Type B pancreatic cell (in vitro differentiated cells): Measurements from ENCODE around the gene CPED1. TPM values are rescaled to one million over a fixed set of nuclear protein-coding genes. Genes with fewer than 3 reads are reported as not detected.
A peak's percentile ranks its signal among the peaks of the same experiment; 100 is the strongest.

Experiments
- DNase-seq: peaks from one replicate; pipeline ENCODE4 v3.0.0; 2021; ENCODE audit warnings: mixed read lengths; ENCODE audit not compliant: unreplicated experiment; ENCODE audit errors: extremely low spot score
- H3K27ac Mint-ChIP-seq: 2 replicates; pipeline ENCODE4 v1.8.0; 2021; ENCODE audit warnings: mild to moderate bottlenecking, mixed read lengths
- H3K27me3 Mint-ChIP-seq: 2 replicates; pipeline ENCODE4 v1.8.0; 2021; ENCODE audit warnings: mixed read lengths
- H3K36me3 Mint-ChIP-seq: 2 replicates; pipeline ENCODE4 v1.8.0; 2021; ENCODE audit warnings: mixed read lengths
- H3K4me1 Mint-ChIP-seq: one replicate; pipeline ENCODE4 v1.8.0; 2021; ENCODE audit warnings: mixed read lengths; ENCODE audit not compliant: unreplicated experiment
- H3K4me3 Mint-ChIP-seq: 2 replicates; pipeline ENCODE4 v1.8.0; 2021; ENCODE audit warnings: mild to moderate bottlenecking, mixed read lengths
- H3K9me3 Mint-ChIP-seq: 2 replicates; pipeline ENCODE4 v1.8.0; 2021; ENCODE audit warnings: mixed read lengths
- total RNA-seq: library from RNA; stranded (reverse); gene quantifications from 2 replicates; pipeline ENCODE4 v1.2.1, GENCODE V29; 2021; ENCODE audit warnings: low replicate concordance
- TF ChIP-seq, protein P1 (sequence below): fragments of 200-600 bp; sonication (generic); conservative IDR thresholded peaks from 2 replicates; pipeline ENCODE4 v1.5.0; 2021; ENCODE audit warnings: antibody characterized with exemption, mild to moderate bottlenecking

CPED1 gene
- total RNA-seq, 1 donor from 2014 or later: 45.4 TPM

DNA sequence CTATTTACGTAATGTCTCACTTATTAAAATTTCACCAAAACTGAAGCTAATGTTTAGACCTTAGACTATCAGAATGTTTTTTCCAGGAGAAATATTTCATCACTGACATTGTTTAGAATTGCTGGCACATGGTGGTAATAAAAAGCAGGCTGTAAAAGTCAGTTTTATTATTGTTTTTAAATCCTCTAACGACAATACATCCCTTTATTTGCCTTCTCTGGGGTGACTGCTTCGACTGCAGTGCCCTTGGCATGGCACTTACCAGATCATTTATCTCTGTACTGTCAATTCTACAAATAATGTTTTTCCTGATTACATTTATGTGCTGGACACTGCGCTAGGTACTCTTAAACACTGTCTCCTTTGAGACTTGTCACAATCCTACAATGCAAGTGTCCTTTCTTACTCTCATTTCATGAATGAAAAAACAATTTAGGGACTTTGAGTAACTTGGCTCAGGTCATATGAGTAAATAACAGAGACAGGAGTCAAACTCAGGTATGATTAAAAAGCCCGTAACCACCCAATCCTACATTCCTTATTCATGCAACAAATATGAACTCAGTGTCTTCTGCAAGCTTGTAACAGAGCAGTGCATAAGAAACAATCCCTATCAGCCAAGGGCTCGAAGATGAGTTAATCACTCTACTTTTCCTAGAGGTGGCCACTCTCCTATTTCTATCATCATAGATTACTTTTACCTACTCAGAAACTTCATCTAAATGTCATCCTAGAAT is 43.5 kb upstream of the CPED1 start:
- no peaks in the 10 kb centered on the region for H3K27me3 Mint-ChIP-seq

DNA sequence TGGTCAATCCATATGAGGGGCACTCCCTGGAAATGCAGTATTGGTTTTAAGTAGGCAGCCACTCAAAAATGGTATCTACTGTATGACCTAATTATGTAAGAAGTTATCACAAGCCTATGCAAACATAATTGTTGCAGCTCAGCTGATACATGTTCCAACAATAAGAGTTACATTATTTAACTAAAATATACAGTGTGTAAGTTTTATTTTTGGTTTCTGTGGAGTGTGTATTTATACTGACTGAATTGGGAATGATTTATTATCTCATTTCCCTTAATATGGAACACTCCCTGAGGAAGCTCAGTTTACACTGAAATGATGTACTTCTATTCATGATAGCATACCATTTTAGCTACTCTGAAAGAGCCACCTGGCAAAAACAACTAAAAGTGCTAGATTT is 40.5 kb upstream of the CPED1 start:
- no peak for DNase-seq
- H3K27me3 Mint-ChIP-seq: no peaks in the 10 kb centered on the region
- TF ChIP-seq, protein P1, sequence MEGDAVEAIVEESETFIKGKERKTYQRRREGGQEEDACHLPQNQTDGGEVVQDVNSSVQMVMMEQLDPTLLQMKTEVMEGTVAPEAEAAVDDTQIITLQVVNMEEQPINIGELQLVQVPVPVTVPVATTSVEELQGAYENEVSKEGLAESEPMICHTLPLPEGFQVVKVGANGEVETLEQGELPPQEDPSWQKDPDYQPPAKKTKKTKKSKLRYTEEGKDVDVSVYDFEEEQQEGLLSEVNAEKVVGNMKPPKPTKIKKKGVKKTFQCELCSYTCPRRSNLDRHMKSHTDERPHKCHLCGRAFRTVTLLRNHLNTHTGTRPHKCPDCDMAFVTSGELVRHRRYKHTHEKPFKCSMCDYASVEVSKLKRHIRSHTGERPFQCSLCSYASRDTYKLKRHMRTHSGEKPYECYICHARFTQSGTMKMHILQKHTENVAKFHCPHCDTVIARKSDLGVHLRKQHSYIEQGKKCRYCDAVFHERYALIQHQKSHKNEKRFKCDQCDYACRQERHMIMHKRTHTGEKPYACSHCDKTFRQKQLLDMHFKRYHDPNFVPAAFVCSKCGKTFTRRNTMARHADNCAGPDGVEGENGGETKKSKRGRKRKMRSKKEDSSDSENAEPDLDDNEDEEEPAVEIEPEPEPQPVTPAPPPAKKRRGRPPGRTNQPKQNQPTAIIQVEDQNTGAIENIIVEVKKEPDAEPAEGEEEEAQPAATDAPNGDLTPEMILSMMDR: no peak
- H3K4me3 Mint-ChIP-seq: peak overlapping the region; percentile 68
- peaks cover 3% of the 10 kb centered on the region for H3K36me3 Mint-ChIP-seq
- no peak overlapping the region for H3K27ac Mint-ChIP-seq
- peaks cover 20% of the 10 kb centered on the region for H3K4me1 Mint-ChIP-seq
- no peaks in the 10 kb centered on the region for H3K9me3 Mint-ChIP-seq

More for the DNA sequence above, 43.5 kb upstream of the CPED1 start:
- Mint-ChIP-seq H3K27ac (no peak overlapping the region), H3K4me1 (peaks cover 15% of the 10 kb centered on the region), H3K36me3 (no peaks in the 10 kb centered on the region), H3K9me3 (no peaks in the 10 kb centered on the region), H3K4me3 (no peak overlapping the region)
- DNase-seq: no peak
- TF ChIP-seq, protein P1: no peak

DNA sequence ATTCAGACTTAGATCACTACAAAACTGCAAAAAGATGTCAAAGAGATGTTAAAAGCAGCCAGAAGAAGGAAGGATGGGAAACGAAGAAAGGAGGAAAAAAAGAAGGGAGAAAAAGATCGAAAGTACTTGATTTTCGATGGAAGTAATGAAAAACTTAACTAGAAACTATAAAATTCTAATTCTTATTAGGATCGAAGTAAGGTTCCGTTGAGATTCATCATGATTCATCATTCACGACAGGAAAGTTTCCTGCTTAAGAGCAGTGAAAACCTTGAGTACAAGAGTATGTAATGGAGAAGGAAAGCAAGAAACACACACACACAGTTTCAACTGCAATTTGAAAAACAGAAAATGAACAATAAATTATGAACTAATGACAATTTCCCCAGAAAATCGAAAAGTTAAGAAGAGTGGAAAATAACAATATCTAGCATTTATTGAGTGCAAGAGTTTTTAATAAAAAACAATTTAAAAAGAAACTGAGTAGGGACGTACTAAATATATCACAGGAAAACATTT is 39.1 kb upstream of the CPED1 start:
- Mint-ChIP-seq H3K36me3 (peaks cover 3% of the 10 kb centered on the region), H3K9me3 (no peaks in the 10 kb centered on the region), H3K4me1 (peaks cover 20% of the 10 kb centered on the region), H3K4me3 (peak overlapping the region; percentile 98), H3K27ac (peak overlapping the region; percentile 99), H3K27me3 (no peaks in the 10 kb centered on the region)
- TF ChIP-seq, protein P1: no peak
- DNase-seq: no peak

DNA sequence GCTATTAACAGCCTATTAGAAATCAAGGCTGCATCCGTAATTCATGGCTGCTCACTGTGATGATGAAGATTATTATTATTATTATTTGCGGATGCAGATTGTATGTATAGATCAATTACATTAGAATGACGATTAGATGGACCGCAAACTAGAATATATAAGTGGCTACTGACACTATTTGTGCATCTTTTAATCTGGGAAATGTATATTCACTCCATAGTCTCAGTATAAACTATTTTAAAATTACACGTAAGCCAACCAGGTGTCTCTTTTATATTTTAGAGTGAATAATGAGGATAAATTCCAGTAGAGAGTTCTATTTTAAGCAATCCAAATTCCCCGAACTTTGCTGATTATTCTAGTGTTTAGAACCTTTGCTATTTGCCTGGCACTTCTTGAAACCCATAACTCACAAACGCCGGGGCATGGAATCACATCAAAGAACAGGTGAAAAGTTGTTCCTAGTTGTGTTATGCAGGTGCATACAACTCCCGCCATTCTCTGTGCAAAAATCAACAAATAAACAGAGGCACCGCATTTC is 38.4 kb upstream of the CPED1 start:
- H3K36me3 Mint-ChIP-seq: peaks cover 3% of the 10 kb centered on the region
- H3K9me3 Mint-ChIP-seq: no peaks in the 10 kb centered on the region
- H3K4me1 Mint-ChIP-seq: peaks cover 17% of the 10 kb centered on the region
- DNase-seq: no peak
- peak overlapping the region; percentile 98 for H3K4me3 Mint-ChIP-seq
- TF ChIP-seq, protein P1: no peak
- H3K27ac Mint-ChIP-seq: peak overlapping the region; percentile 99
- no peaks in the 10 kb centered on the region for H3K27me3 Mint-ChIP-seq

DNA sequence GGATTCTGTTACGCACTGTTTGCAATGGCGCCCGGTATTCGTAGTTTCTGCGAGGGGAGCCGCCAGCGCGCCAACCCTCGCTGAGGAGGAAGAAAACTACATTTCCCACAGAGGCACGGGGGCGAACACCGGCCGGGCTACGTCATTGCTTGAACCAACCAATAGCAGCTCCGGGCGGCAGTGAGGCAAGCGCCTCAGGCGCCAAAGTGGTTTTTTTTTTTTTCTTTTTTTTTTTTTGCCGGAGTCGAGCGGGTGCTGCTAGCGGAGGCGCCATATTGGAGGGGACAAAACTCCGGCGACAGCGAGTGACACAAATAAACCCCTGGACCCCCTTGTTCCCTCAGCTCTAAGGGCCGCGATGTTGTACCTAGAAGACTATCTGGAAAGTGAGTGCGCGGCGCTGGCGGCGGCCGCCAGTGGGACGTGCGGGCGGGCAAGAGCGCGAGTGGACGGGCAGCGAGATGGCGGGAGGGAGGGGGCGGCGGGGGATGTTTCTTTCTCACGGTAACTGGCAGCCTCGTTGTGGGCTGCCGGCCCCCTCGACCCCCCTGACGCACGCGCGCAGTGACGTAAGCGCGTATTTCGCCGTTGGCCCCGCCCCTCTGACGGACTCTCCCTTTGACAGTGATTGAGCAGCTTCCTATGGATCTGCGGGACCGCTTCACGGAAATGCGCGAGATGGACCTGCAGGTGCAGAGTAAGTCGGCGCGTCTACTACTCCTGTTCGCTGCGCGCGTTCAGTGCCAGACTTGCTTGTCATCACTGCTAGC is 37.8 kb upstream of the CPED1 start, which contains the start of gene ING3:
Gene ING3 (plus strand): TSS at position 239 of the 770 bp plus-strand sequence. CDS start 120 bp downstream, at position 359.
- Mint-ChIP-seq H3K4me1 (peaks cover 15% of the 10 kb centered on the region), H3K27ac (peak within 1 kb of the TSS; percentile 99), H3K36me3 (peaks cover 7% of the 10 kb centered on the region), H3K4me3 (peak within 1 kb of the TSS; percentile 98), H3K9me3 (no peaks in the 10 kb centered on the region), H3K27me3 (no peaks in the 10 kb centered on the region)
- TF ChIP-seq, protein P1: no peak
- DNase-seq: peak; percentile 96
